GM12874 (cell line): Measurements from ENCODE around the gene CAPRIN1.

ENCODE experiments used
- TF ChIP-seq, protein P1 (sequence below): IDR thresholded peaks from 2 replicates; pipeline ENCODE4 v1.5.1; 2011; ENCODE audit warnings: low read depth, mild to moderate bottlenecking, control low read depth, low read length, moderate library complexity; ENCODE audit not compliant: insufficient read depth

Gene CAPRIN1

DNA sequence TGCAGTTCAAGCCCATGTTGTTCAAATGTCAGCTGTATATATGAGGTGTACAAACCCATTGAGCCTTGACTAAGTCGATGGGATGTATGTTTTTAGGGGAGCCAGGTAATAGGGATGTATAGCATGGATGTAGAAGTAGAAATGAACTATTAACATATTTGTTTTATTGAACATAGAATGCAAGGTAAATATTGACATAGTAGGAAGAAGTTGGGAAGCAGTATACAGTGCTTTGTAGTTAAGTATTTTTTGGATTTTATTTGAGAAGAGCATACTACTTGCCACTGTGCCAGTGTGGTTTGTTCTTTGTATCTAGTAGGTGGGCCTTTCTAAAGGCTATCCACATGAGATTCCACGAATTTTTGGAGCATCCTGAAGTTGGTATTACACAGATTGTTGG, 33.1 kb downstream of the CAPRIN1 start:
- TF ChIP-seq, protein P1, sequence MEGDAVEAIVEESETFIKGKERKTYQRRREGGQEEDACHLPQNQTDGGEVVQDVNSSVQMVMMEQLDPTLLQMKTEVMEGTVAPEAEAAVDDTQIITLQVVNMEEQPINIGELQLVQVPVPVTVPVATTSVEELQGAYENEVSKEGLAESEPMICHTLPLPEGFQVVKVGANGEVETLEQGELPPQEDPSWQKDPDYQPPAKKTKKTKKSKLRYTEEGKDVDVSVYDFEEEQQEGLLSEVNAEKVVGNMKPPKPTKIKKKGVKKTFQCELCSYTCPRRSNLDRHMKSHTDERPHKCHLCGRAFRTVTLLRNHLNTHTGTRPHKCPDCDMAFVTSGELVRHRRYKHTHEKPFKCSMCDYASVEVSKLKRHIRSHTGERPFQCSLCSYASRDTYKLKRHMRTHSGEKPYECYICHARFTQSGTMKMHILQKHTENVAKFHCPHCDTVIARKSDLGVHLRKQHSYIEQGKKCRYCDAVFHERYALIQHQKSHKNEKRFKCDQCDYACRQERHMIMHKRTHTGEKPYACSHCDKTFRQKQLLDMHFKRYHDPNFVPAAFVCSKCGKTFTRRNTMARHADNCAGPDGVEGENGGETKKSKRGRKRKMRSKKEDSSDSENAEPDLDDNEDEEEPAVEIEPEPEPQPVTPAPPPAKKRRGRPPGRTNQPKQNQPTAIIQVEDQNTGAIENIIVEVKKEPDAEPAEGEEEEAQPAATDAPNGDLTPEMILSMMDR, result no peak

GRCh38 chr11:34086554-34087283, 35.2 kb downstream of the CAPRIN1 start:
- TF ChIP-seq, protein P1, result no peak

GRCh38 chr11:34091825-34092224, 40.3 kb downstream of the CAPRIN1 start:
- TF ChIP-seq, protein P1, result no peak

- TF ChIP-seq, protein P1, result no peak
These were observed 47.3 kb downstream of the CAPRIN1 start for GRCh38 chr11:34098813-34099212.

GRCh38 chr11:34104680-34105078, 53.1 kb downstream of the CAPRIN1 start:
- TF ChIP-seq, protein P1, result no peak

- TF ChIP-seq, protein P1, result peak; percentile 23; the same call in 1 of the 2 replicates
These were observed 53.8 kb downstream of the CAPRIN1 start, which contains the start of gene NAT10 for GRCh38 chr11:34105079-34105956. NAT10 (plus strand) TSS chr11:34105629; CDS start chr11:34108226, 2,597 bp downstream.

GRCh38 chr11:34105957-34106504, 54.5 kb downstream of the CAPRIN1 start:
- TF ChIP-seq, protein P1, result no peak
